NT2/D1 (cell line): Measurements from ENCODE around the gene ARHGEF2.

Experiments used
- DNase-seq: peaks from one replicate; pipeline ENCODE4 v3.0.0-alpha.2; 2011; ENCODE audit warnings: low read depth, low spot score
- H3K27me3 ChIP-seq: 2 replicates; pipeline ENCODE4 v1.6.0; 2011; ENCODE audit warnings: mild to moderate bottlenecking; ENCODE audit not compliant: insufficient read length, insufficient read depth
- H3K36me3 ChIP-seq: 2 replicates; pipeline ENCODE4 v1.6.1; 2011; ENCODE audit warnings: mild to moderate bottlenecking, low read length, mixed read lengths; ENCODE audit not compliant: insufficient read depth, insufficient read length
- H3K4me1 ChIP-seq: 2 replicates; pipeline ENCODE4 v1.5.1; 2011; ENCODE audit not compliant: insufficient read depth, insufficient read length
- H3K4me3 ChIP-seq: 2 replicates; pipeline ENCODE4 v1.5.1; 2011; ENCODE audit warnings: low read depth; ENCODE audit not compliant: insufficient read length
- H3K9ac ChIP-seq: 2 replicates; pipeline ENCODE4 v1.6.0; 2011; ENCODE audit warnings: low read depth; ENCODE audit not compliant: insufficient read length
- H3K9me3 ChIP-seq: 2 replicates; pipeline ENCODE4 v1.5.1; 2011; ENCODE audit warnings: mild to moderate bottlenecking, low read length; ENCODE audit not compliant: insufficient read depth
- SUZ12 ChIP-seq: IDR thresholded peaks from 2 replicates; pipeline ENCODE4 v1.6.1; 2011; ENCODE audit not compliant: insufficient read length, insufficient read depth; ENCODE audit errors: extremely low read depth
- YY1 ChIP-seq: IDR thresholded peaks from 2 replicates; pipeline ENCODE4 v1.6.1; 2011; ENCODE audit not compliant: insufficient read length, insufficient read depth
- ZNF274 ChIP-seq: IDR thresholded peaks from 2 replicates; pipeline ENCODE4 v1.6.1; 2011; ENCODE audit warnings: mild to moderate bottlenecking, low read depth, low read length

Gene ARHGEF2

DNA sequence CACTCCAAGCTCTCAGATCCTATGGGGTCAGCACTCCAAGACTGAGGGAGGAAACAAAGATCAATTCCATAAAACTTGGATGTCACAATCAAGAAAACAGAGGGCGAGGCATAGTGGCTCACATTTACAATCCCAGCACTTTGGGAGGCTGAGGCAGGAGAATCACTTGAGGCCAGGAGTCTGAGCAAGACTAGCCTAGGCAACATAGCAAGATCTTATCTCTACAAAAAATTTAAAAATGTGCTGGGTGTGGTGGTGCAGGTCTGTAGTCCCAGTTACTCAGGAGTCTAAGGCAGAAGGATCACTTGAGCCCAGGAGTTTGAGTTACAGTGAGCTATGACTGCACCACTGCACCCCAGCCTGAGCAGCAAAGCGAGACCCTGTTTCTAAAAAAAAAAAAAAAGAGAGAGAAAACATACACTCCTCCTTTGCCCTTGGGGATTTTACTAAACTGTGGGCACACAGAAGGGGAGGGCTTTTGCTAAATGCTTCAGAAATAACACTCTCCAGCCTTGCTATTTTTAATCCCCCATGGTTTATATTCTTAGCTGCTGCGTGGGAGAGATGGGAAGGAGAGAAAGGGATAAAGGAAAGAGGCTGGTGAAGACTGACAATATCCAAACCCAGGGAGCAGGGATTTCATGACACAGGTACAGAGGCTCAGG lies 18.1 kb downstream of the ARHGEF2 start:
- no peak for TF ChIP-seq YY1
- TF ChIP-seq ZNF274: no peak
- no peak for TF ChIP-seq SUZ12
- no peak for DNase-seq
- peaks cover 85% of the 10 kb centered on the region for H3K36me3 ChIP-seq
- H3K9ac ChIP-seq: no peak overlapping the region
- H3K4me1 ChIP-seq: peaks cover 16% of the 10 kb centered on the region
- no peaks in the 10 kb centered on the region for H3K27me3 ChIP-seq
- no peaks in the 10 kb centered on the region for H3K9me3 ChIP-seq
- H3K4me3 ChIP-seq: no peak overlapping the region

DNA sequence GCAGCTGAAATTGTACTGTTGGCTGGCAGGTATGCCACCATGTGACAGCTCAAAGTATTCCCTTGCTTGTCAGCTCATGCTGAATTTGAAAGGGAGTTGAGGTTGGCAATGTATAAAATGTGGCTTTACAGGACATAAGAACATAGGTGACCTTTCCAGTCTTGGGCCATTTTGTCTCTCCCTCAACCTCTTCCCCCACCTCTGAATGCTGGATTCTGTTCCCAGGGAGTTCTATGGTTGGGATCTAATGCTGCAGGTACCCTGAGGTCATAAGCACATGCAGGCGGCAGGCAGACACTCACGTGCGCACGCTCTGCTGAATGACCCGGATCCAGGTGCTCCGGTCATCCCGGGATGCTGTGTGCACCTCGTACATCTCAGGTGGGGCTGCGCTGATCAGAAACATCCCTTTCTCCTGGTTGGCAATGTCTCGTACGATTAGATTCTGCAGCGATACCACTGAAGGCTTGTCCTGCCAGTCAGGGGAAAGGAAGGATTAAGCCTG lies 20.9 kb downstream of the ARHGEF2 start:
- Histone ChIP-seq H3K4me3 (no peak overlapping the region), H3K9me3 (no peaks in the 10 kb centered on the region), H3K4me1 (peaks cover 11% of the 10 kb centered on the region), H3K27me3 (no peaks in the 10 kb centered on the region), H3K9ac (no peak overlapping the region), H3K36me3 (peaks cover 82% of the 10 kb centered on the region)
- no peak for DNase-seq
- TF ChIP-seq SUZ12 (no peak), YY1 (no peak), ZNF274 (no peak)

DNA sequence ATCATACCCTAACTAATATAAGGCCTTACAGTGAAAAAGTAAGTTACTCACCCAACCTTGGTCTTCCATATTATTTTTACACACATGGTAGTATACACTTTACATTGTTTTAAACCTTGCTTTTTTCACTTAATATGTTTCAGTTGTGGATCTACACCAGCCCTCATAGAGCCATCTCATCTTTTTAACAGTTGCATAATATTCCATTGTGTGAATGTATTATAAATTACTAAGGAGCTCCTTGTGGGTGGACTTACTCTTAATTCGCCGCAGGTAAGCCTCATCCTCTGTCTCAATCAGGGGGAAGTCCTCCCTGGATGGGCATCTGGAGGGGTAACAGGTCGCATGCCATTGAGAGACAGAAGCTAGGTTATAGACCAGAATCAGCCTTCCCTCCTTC lies 23.7 kb downstream of the ARHGEF2 start:
- H3K27me3 ChIP-seq: no peaks in the 10 kb centered on the region
- TF ChIP-seq YY1: no peak
- no peak for TF ChIP-seq SUZ12
- TF ChIP-seq ZNF274: no peak
- no peak overlapping the region for H3K9ac ChIP-seq
- peaks cover 85% of the 10 kb centered on the region for H3K36me3 ChIP-seq
- no peaks in the 10 kb centered on the region for H3K4me1 ChIP-seq
- H3K4me3 ChIP-seq: no peak overlapping the region
- no peak for DNase-seq
- no peaks in the 10 kb centered on the region for H3K9me3 ChIP-seq

DNA sequence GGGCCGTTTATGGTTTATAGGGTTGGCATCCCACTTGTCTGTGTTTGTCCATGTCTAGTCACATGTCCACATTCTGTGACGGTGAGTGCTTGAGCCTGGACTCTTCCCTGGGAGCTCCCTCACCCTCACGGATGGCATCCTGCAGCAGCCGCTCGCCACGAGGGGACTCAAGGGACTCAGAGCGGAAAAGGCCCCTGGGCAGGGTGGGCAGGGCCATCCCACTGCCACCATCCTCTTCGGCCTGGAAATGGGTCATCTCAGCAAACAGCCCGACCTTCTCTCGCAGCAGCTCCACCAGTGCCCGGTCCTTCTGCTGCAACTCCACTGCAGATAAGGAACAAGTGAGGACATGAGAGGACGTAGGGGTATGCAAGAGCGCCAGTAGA lies 25.8 kb downstream of the ARHGEF2 start:
- Histone ChIP-seq H3K27me3 (no peaks in the 10 kb centered on the region), H3K36me3 (peaks cover 83% of the 10 kb centered on the region), H3K9ac (no peak overlapping the region), H3K4me1 (no peaks in the 10 kb centered on the region), H3K4me3 (no peak overlapping the region), H3K9me3 (no peaks in the 10 kb centered on the region)
- no peak for DNase-seq
- no peak for TF ChIP-seq YY1
- TF ChIP-seq SUZ12: no peak
- TF ChIP-seq ZNF274: no peak

DNA sequence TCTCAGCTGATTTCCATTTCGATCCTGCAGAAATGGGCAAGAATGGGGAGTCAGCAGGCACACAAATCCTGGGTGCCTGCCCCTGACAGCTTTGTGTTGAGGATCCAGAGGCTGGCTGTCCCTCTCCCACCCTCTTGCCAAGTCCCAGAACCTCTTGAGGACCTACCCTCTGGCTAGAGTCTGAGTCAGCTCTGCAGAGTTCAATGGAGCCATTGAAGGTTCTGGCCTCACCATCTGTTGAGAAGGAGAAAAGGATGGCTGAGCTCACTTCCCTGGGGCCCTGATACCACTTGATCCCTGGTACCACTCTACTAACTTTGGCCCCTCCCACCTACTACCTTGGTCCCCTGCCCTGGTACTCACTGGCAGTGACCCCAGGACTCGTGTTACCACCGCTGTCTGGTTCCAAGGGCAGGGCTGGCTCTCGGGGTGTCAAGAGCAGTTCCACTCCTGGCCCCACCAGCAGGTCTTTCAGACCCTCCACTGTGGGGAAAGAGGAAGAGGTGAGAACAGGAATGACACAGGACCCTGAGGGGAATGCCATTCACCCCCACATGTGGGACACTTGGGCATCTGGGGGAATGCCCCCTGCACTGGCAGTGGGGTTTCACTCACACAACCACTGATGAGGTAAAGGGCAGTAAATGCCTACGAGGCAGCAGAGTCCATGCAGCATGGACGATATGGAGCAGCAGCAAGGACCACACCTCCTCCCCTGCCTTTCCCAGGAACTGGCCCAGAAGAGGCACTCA lies 26.4 kb downstream of the ARHGEF2 start:
- H3K9ac ChIP-seq: no peak overlapping the region
- H3K4me3 ChIP-seq: no peak overlapping the region
- TF ChIP-seq YY1: no peak
- TF ChIP-seq ZNF274: no peak
- no peak for TF ChIP-seq SUZ12
- H3K9me3 ChIP-seq: no peaks in the 10 kb centered on the region
- peaks cover 83% of the 10 kb centered on the region for H3K36me3 ChIP-seq
- no peaks in the 10 kb centered on the region for H3K27me3 ChIP-seq
- H3K4me1 ChIP-seq: no peaks in the 10 kb centered on the region
- no peak for DNase-seq

DNA sequence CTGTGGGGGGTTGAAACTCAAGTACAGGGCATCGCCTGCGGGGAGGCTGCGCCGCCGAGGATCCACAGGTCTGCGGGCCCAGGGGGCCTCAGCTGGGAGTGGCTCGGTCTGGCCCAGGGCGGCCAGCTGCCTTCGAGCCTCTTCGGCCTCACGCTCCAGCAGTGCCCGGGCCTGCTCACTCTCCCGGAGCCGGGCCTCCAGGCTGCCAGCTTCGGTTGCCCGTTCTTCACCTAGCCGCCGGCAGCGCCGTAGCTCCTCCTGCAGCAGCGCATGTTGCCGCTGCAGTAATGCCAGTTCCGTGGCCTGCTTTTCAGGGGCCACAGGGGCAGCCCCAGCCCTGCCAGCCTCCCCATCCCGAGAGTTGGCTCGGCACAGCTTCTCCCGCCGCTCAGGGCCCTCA lies 27.5 kb downstream of the ARHGEF2 start:
- H3K4me3 ChIP-seq: no peak overlapping the region
- TF ChIP-seq SUZ12 (no peak), ZNF274 (no peak), YY1 (no peak)
- H3K36me3 ChIP-seq: peaks cover 88% of the 10 kb centered on the region
- no peak for DNase-seq
- H3K9me3 ChIP-seq: no peaks in the 10 kb centered on the region
- peaks cover 8% of the 10 kb centered on the region for H3K4me1 ChIP-seq
- no peaks in the 10 kb centered on the region for H3K27me3 ChIP-seq
- no peak overlapping the region for H3K9ac ChIP-seq

DNA sequence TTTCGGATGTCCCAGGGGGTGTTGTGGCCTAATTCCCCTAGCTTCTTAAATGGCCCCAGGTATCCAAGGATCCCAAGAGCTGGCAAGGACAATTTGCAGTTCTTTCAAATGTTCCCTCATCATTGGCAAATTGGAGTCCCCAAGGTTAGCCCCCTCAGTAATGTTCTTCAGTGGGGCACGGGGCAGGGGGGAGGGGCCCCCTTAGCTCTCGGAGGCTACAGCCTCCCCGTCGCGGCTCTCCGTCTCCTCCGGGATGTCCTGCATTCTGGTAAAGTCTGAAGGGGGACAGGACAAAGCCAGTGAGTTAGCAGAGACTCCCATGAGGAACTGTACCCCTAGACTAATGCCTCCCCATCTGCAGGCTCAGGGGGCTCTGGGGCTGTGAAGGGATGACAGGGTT lies 30.6 kb downstream of the ARHGEF2 start:
- Histone ChIP-seq H3K36me3 (peaks cover 64% of the 10 kb centered on the region), H3K4me1 (peaks cover 12% of the 10 kb centered on the region), H3K27me3 (no peaks in the 10 kb centered on the region), H3K4me3 (no peak overlapping the region), H3K9ac (no peak overlapping the region), H3K9me3 (no peaks in the 10 kb centered on the region)
- TF ChIP-seq ZNF274 (no peak), SUZ12 (no peak), YY1 (no peak)
- no peak for DNase-seq
